ENCODE results near the gene PTGIS. TPM values are rescaled to one million over a fixed set of nuclear protein-coding genes. Genes with fewer than 3 reads are reported as not detected.

Gene PTGIS
- total RNA-seq, 6 experiments from 2014 or later, result 9.0 to 30.5 (median 13.7) TPM

GRCh38 chr20:49508435-49509199, 59.3 kb downstream of the PTGIS start:
- Histone ChIP-seq H3K27me3 (no peaks in the 10 kb centered on the region), H3K36me3 (no peaks in the 10 kb centered on the region), H3K9me3 (no peaks in the 10 kb centered on the region), H3K4me1 (no peaks in the 10 kb centered on the region), H3K27ac (no peak overlapping the region), H3K4me3 (no peak overlapping the region)
- intact Hi-C loops (cut with DNase I), result loop anchor here in 1 of 2 donors (5.0 kb wide), 1 partner anchor 176 kb away; no protein-coding TSS in a partner anchor
- no peak for TF ChIP-seq POLR2A (IDR thresholded peaks at IDR 0.05)
- TF ChIP-seq CTCF (IDR thresholded peaks at IDR 0.05), result peak; percentile 56 to 62 (median 60)
- ATAC-seq (peak; percentile 44 to 67 (median 60)), DNase-seq (no peak)
- 24% methylated on average over 6 of the region's 14 CpGs for WGBS (ENCODE audit: insufficient coverage, low coverage, low lambda C conversion rate, missing lambda C conversion rate)

- Histone ChIP-seq H3K4me3 (no peak overlapping the region), H3K4me1 (no peaks in the 10 kb centered on the region), H3K9me3 (no peaks in the 10 kb centered on the region), H3K27ac (no peak overlapping the region), H3K27me3 (no peaks in the 10 kb centered on the region), H3K36me3 (no peaks in the 10 kb centered on the region)
- 67% methylated on average over 12 of the region's 21 CpGs for WGBS (ENCODE audit: insufficient coverage, low coverage, low lambda C conversion rate, missing lambda C conversion rate)
- intact Hi-C loops (cut with DNase I), result loop anchor here in 1 of 2 donors (5.0 kb wide), 1 partner anchor 176 kb away; no protein-coding TSS in a partner anchor
- TF ChIP-seq POLR2A (IDR thresholded peaks at IDR 0.05), result no peak
- DNase-seq (no peak), ATAC-seq (peak in 1 of 4 donors; percentile 18)
These were observed 60.0 kb downstream of the PTGIS start for GRCh38 chr20:49507741-49508434.

GRCh38 chr20:49505518-49505917, 62.4 kb downstream of the PTGIS start:
- ATAC-seq, result peak; percentile 47 to 54 (median 50)
- intact Hi-C loops (cut with DNase I), result loop anchor here in 1 of 2 donors (5.0 kb wide), 1 partner anchor 173 kb away; no protein-coding TSS in a partner anchor
- peak in 2 of 3 donors; percentile 46 to 52 for DNase-seq
- TF ChIP-seq POLR2A (IDR thresholded peaks at IDR 0.05), result no peak
- TF ChIP-seq CTCF (IDR thresholded peaks at IDR 0.05), result no peak
- no peaks in the 10 kb centered on the region for H3K36me3 ChIP-seq
- H3K4me1 ChIP-seq, result no peaks in the 10 kb centered on the region
- H3K27me3 ChIP-seq, result no peaks in the 10 kb centered on the region
- WGBS (ENCODE audit: insufficient coverage, low coverage, low lambda C conversion rate, missing lambda C conversion rate), result 32% methylated on average over 5 of the region's 9 CpGs
- H3K27ac ChIP-seq, result no peak overlapping the region
- H3K4me3 ChIP-seq, result no peak overlapping the region
- H3K9me3 ChIP-seq, result no peaks in the 10 kb centered on the region

- 100% methylated on average over 1 of the region's 6 CpGs for WGBS (ENCODE audit: insufficient coverage, low coverage, low lambda C conversion rate, missing lambda C conversion rate)
- intact Hi-C loops (cut with DNase I), result no loop called here
- no peak for TF ChIP-seq CTCF (IDR thresholded peaks at IDR 0.05)
- TF ChIP-seq POLR2A (IDR thresholded peaks at IDR 0.05), result no peak
These were observed 64.8 kb downstream of the PTGIS start for GRCh38 chr20:49503176-49503575.

GRCh38 chr20:49501917-49502316, 66.0 kb downstream of the PTGIS start:
- H3K4me3 ChIP-seq, result no peak overlapping the region
- no peaks in the 10 kb centered on the region for H3K36me3 ChIP-seq
- DNase-seq, result peak in 1 of 3 donors; percentile 3
- H3K27ac ChIP-seq, result no peak overlapping the region
- no peaks in the 10 kb centered on the region for H3K9me3 ChIP-seq
- 36% methylated on average over 2 of the region's 3 CpGs for WGBS (ENCODE audit: insufficient coverage, low coverage, low lambda C conversion rate, missing lambda C conversion rate)
- ATAC-seq, result peak; percentile 19 to 55 (median 30)
- no peak for TF ChIP-seq POLR2A (IDR thresholded peaks at IDR 0.05)
- no peak for TF ChIP-seq CTCF (IDR thresholded peaks at IDR 0.05)
- H3K27me3 ChIP-seq, result no peaks in the 10 kb centered on the region
- H3K4me1 ChIP-seq, result no peaks in the 10 kb centered on the region
- intact Hi-C loops (cut with DNase I), result no loop called here

More at GRCh38 chr20:49503176-49503575, 64.8 kb downstream of the PTGIS start:
- ATAC-seq (no peak), DNase-seq (no peak)
- no peaks in the 10 kb centered on the region for H3K27me3 ChIP-seq
- no peaks in the 10 kb centered on the region for H3K4me1 ChIP-seq
- no peaks in the 10 kb centered on the region for H3K36me3 ChIP-seq
- no peaks in the 10 kb centered on the region for H3K9me3 ChIP-seq
- H3K4me3 ChIP-seq, result no peak overlapping the region
- no peak overlapping the region for H3K27ac ChIP-seq

Data from right lobe of liver (tissue), 6 donors.